ENCODE measurements around the gene SYT7.

GRCh38 chr11:61575886-61576861 lies 4.7 kb downstream of the SYT7 start:
- TF ChIP-seq POLR2A (IDR thresholded peaks at IDR 0.05), result no peak
- TF ChIP-seq CTCF (IDR thresholded peaks at IDR 0.05 in 8 of 11, conservative IDR thresholded peaks at IDR 0.05 in 3 of 11), result no peak
- TF ChIP-seq POLR2AphosphoS5 (IDR thresholded peaks at IDR 0.05), result no peak

All from spleen (tissue), 7 donors.